ENCODE data around the gene SERGEF.
A peak's percentile ranks its signal among the peaks of the same experiment; 100 is the strongest.
"Not testable (repeated sequence)": the region's sequence is repeated elsewhere in the genome, so short reads cannot be mapped to it uniquely, and the experiment has no call there.

The SERGEF gene

DNA sequence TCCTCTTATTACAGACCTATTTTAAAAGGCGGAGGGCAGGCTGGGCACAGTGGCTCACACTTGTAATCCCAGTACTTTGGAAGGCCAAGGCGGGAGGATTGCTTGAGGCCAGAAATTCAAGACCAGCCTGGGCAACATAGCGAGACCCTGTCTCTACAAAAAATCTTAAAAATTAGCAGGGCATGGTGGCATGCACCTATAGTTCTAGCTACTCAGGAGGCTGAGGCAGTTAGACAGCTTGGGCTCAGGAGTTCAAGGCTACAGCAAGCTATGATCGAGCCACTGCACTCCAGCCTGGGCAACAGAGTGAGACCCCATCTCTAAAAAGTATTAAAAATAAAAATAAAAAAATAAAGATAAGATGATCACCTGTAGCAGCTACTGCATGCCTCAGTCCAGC is 12.7 kb downstream of the SERGEF start:
- DNase-seq = not testable (repeated sequence)

DNA sequence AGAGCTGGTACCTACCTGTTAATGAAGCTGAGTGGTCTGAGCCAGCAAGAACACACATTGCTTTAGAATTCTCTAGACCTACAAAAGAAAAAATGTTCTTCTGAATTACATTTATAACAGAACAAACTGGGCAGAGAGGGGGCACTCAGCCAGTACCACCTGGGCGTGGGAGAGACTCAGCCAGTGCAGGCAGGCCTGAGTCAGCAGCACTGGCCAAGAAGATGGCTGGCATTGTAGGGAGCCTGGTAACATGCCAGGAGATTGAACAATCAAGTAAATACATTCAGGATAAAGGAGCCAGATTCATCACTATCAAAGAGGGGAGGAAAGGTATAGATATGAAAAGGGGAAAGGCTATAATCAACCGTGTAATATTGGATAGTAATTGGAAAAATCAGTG is 19.9 kb downstream of the SERGEF start:
- no peak for DNase-seq

DNA sequence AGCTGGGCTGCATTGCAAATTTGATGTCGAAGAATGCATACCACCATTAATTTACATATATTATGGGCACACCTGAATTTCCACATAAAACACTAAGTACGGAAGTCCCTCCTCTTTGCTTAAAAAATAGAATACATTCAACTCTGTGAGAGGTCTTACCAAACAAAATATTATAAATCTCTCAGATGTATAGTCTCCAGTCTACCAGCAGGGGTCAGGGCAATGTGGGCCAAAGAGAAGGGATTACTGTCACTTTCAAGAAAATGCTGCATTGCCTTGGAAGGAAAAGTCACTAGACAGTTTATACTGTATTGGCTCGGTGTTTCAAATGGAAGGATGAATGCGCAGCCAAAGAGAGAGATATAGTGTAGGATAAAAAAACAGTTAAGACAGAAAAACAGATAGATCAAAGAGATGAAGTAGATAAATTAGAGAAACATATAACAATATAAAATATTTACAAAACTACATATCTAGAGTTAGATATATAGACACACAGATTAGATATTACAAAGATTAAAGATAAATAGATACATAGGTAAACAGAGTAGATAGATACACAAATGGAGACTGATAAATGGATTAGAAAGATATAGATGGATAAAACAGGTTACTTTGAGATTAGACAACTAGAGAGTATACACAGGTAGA is 20.9 kb downstream of the SERGEF start:
- DNase-seq = peak; percentile 27

DNA sequence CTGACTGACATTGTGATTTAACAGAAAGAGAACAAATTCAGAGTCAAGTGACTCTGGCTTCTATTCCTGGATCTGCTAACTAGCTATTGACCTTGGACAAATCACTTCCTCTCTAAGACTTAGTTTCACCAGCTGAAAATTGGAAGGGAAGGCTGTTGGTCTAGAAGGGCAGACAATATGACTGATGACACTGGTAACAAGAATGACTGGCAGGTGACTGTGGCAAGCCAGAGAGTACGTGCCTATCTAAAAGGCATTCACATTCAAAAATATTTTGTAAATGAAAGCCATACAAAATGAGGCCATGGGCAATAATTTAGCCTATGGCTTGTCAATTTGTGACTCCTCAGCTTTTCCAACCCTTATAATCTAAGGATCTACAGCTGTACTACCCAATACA is 23.5 kb downstream of the SERGEF start:
- no peak for DNase-seq

DNA sequence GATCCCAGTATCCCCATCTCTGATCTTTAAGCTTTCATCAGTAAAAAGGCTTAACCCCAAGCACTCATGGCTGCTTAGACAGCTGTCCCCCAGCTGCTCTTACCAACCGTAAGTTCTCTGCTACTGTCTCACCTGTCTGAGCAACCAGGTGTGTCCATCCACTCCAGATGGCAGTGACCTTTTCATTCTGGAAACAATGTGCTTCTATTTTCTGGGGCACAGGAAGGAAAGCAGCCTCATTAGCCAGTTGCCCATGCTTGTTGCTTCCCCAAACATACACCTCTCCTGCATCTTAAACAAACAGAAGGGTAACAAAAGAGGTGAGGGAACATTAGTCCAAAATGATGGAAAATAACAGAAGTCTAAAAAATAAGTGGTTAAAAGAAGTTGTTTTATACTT is 24.4 kb downstream of the SERGEF start:
- DNase-seq = no peak

DNA sequence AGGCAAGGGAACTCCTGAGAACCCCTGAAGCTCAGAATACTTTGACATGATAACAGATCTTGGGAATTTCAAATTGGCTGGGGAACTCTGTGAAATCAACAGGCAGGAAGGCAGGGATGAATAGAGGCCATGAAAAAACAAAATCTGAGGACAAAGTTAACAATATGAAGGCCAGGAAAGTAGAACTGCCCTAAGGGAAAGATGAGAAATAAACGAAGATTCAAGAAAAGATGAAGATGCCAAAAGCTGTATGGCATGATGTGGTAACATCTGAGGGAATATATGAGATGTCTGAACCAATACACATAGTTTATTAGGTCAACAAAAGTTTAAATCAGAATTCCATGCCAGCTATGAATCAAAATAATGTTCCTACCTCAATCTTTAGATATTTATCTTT is 25.0 kb downstream of the SERGEF start:
- no peak for DNase-seq

DNA sequence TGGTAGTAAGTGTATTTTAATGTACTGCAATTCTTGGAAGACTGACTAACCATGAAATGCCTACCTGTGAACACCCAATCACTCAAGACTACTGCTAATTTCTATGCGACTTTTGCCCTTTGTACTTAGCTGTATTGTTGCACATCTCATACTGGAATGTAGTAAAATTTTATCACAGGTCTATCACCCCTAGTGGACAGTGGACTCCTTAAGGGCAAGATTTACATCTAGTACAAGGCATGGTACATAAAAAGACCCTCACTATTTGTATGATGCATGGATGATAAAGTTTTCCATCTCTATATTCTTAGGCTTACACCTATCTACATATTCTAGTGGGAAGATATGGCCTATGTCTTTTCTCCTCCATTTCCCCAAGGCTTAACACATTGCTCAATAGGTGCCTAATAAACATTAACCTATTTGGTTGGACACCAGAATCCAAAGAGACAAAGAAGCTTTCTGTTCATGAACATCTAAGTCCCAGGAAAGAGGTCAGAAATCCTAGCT is 26.1 kb downstream of the SERGEF start:
- DNase-seq = no peak

DNA sequence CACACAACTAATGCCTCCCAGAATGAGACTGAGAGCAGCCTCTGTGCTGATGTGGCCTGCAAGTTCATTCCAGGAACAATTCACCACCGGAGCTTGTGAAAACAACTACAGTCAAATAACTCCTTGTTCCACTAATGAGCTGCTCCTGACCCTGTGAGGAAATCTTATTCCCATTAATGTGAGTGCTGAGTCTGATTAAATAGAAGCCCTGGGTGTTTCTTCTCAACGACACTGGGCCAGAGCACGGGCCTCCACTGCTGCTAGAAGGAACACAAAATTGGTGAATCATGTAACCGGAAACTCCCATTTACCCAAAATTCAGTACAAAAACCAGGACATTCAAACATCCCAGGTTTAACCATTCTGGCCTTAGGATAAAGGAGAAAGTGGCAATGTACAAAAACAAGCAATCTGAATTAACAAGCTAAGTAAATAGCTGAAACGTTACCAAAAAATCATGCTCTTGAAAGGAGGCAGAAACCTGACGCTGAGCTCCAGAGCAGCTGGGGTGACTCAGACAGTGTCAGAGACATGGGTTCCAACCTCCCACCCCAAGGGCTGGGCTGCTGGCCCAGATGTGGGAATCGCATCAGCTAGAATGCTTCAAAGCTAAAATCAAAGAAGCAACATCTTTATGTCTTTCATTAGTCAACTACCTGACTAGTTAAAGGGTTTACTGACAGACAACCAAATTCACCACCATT is 26.7 kb downstream of the SERGEF start:
- no peak for DNase-seq

DNA sequence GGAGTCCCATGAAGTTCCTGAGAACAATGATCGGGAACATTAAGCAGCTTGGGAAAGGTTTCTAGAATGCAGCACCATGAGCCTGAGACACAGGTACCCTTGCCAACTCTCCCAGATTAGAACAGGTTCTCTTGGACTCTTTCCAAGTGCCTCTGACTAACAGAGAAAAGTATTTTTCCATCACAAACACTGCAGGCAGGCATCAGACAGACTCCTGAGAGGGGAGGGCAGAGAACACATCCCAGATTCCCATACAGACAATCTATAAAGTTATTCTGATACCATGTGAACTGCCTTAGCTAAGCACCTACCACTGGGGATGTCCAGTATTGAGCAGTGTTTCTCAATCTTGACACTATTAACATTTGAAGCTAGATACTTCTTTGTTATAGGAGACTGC is 27.3 kb downstream of the SERGEF start:
- no peak for DNase-seq

DNA sequence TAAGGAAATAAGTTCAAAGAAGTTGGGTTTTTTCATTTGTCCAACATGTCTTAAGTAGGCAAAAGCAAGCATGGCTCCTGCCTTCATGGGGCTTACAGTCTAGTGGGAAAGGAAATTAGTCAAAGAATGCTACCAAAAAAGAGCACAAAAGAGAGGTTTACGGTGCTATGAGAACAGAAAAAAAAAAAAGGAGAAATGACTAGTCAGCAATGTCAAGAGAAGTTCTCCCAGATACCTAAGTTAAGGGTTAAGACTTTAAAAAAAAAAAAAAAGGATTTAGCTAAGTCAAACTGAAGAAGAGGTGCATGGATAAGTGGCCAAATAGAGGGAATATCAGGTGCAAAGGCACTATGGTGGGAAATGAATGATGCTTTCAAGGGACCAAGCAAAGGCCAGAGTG is 29.3 kb downstream of the SERGEF start:
- no peak for DNase-seq

DNA sequence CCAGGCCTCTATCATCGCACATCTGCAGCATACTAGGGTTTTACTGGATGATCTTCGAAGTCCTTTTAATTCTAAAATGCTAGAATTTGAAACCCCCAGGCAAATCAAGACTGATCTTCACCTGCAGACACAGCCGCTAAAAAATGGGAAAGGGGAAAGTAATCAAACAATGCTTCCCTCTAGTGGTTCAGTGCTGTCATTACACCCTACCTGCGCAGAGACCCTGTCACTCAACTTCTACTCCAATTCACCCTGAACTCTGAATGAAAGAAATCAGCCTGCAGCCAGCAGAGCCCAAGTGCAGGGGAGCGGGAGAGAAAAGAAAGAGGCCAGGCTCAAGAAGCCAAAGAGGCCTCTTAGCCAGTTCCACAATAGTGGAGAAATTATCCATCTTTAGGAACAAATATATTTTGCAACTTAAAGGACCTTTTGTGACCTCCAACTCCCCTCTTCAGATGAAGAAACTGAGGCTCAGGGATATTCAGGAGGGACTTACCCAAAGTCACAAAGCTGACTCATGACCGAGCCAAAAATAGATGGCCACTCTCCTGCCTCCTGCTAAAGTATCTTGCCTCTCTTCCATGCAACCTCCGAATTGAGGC is 33.0 kb downstream of the SERGEF start:
- peak; percentile 8 for DNase-seq

DNA sequence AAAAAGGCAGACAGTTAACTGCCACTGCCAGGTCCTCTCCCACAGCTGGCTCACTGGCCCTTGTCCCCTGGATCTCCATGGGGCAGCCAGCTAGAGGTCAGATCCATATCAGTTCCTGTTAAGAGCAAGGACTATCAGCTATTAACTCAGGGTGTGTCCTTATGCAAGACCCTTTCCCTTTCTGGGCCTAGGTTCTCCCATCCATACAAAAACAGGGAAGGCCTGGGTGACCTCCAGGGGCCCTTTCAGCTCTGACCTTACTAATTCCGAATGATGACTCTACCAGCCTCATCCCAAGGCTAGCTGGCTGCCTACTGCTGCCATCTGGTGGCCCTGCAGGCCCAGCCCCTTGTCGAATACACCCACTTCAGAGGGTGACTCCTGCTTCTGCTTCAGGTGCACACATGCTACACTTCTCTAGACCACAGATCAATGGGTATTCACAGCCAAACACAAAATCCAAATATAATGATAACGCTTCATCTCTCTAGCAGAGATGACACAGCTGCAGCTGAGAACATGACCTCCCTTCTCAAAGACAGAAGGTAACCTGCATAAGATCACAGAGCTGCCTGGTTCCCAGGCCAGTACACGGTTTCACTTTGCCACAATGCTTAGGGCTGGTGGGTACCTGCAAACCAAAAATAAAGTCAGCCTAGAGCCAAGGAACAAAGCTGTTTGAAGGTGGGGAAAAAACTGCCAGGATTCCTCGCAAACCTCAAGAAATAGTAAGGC is 34.1 kb downstream of the SERGEF start:
- DNase-seq = no peak

DNA sequence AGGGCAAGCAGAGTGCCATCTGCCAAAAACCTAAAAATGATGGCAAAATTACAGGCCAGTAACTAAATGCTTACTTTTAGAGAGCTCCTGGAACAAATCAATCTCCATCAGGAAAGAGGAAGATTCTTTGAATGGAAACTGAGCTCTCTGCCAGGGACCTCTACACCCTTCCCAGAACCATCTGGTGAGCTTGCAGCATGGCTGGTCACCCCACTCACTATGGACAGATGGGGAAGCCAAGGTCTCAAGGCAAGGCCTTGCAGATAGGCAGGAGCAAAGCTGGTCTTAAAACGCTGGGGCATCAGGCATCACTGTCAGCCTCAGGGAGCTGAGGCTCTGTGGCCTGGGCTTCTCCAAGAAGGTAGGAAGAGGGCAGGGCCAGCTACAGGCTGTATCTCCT is 36.2 kb downstream of the SERGEF start:
- DNase-seq = no peak

DNA sequence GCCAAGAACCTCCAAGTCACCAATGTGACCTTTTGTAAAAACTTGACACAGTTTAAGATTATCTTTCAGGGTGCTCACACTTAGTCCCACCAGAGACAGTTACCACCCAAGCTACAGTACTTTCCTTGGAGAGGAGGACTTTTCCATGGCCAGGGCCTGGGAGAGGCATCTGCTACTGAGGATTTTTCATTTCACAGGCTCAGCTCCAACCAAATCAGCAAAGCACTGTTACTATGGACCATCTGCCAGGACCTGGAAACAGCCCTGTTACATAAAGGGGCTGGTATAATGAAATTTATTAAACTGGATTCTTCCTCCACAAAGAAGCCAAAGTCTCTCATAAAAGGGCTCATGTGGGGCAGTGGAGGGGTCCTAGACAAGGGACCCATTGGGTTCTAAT is 38.6 kb downstream of the SERGEF start:
- DNase-seq = no peak

DNA sequence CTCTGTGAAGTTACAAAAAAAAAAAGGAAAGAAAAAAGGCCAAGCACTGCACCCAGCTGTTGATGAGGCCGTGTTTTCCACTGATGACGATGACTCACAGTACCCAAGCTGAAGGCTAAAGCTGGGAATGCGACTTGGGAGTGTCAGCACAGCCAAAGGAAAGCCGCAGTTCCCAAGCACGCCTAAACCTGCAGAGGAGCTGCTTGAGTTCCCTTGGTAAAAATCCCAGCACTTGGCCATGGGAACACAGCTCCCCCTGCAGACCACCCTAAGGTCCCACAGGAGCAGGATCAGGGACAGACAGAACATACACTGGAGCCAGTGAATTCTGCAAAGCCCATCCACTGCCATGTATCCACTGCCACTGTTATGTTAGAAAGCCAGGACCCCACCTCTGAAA is 39.9 kb downstream of the SERGEF start:
- no peak for DNase-seq

DNA sequence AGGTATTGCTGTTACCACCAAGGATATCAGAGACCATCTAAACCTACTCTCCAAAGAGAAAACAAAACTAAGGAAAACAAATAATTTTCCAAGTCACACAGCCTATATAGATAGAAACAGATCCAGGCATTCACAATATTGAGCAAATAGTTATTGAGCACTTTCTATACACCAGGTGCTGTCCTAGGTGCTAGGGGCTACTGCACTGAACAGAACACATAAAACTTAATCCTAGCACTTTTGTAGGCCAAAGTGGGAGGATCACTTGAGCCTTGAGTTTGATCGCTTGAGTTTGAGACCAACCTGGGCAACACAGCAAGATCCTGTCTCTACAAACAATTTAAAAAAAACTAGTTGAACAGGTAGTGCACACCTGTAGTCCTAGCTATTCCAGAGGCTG is 44.6 kb downstream of the SERGEF start:
- DNase-seq = no peak

DNA sequence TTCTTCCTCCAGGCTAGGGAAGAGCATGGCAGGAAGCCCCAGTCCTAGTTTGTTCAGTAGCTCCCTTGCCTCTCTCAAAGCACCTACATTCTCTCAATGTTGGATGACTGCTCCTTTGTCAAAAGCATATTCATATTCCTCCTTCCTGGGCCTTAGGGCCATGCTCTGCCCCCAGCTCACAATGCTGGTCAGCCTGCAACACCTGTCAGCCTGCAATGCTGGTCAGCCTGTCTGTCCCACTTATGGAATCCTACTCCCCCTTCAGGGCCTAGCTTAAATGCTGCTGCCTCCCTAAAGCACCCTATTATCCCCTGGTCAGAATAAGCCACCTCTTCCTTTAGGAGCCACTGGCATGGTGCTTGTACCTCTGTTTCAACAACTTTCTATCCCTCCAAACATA is 45.2 kb downstream of the SERGEF start:
- no peak for DNase-seq

DNA sequence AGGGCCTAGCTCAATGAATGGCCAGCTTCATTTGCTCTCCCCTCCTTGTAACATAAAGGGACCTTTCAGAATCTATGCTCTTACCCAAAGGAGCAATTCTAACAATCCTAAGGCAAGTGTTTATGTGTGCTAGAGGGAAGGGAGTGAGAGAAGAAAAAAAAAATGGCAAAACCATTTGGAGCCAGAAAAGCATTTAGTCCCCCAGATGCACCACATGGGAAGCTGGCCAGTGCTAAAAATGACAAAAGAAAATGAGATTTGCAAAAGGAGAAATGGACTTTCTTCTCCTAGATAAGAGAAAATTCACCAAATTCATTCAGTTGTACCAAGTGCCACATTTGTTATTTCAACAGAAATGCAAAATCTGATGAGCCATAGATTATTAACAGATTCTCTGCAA is 52.8 kb downstream of the SERGEF start:
- no peak for DNase-seq

DNA sequence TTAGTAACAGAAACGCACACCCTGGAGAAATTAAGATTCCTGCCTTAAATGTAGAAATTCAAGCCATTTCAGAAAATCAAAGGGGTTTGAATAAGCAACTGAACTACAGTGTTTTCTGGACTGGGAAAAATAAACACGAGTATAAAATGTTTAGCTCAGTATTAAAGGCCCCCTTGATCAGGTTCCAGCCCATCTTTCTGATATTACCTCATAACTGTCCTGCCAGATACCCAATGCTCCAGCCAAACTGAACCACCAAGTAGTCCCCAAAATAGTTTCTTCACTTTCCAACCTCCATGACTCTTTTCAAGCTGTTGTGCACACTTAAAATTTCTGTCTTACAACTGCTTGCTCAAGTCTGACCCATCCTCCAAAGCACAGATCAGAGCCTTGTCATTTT is 54.4 kb downstream of the SERGEF start:
- no peak for DNase-seq

DNA sequence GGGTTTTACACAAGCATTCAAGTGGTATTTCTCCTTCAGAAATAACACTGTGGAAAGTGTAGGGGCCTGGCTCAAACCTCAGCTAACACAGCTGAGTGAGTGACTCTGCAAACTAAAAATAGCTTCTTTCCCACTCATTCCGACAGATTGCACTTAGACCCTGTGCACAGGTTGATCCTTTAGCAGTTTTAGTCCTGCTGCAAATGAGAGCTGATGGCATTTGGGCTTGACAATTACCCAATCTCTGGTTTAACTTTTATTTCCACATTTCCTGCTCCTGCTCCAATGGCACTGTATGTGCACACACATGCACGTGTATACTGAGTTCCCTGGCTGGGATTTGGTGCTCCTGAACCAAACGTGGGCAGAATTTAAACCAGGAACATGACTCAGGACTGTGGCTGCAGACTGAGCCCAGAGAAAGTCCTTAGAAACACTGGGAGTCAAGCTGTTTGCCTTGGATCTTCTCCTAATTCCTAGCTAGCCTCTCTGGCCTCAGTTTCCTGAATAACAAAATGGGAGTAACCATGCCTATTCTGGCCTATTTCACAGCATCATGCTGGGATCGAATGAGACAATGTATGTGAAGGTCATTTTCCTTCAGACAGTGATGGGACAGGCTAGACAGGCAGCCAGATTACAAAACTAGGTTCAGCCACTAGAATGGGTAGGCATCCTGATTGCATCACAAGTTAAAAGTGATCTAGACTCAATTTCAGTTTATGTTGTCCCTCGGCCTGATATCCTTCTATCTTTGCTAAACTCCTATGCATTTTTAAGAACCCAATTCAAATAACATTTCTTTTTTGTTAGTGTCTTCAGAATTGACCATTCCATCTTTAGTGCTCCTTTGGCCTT is 58.2 kb downstream of the SERGEF start:
- DNase-seq = no peak

DNA sequence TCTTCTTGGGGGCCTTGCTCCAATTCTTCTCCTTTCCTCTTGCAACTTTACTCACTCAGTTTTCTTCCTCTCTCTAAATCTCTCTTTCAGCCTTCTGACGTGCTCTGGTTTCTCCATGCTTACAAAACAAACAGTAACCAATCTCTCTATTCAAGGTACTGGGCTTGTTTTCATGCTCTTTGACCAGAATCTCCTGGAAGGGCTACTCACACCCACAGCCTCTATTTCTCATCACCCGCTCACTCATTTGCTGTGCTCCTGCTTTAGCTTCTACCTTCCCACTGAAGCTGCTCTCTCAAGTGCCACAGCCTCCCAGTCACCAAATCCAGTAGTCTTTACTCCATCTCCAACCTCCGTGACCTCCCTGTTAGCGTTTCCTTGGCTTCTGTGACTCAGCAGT is 60.4 kb downstream of the SERGEF start:
- DNase-seq = no peak

DNA sequence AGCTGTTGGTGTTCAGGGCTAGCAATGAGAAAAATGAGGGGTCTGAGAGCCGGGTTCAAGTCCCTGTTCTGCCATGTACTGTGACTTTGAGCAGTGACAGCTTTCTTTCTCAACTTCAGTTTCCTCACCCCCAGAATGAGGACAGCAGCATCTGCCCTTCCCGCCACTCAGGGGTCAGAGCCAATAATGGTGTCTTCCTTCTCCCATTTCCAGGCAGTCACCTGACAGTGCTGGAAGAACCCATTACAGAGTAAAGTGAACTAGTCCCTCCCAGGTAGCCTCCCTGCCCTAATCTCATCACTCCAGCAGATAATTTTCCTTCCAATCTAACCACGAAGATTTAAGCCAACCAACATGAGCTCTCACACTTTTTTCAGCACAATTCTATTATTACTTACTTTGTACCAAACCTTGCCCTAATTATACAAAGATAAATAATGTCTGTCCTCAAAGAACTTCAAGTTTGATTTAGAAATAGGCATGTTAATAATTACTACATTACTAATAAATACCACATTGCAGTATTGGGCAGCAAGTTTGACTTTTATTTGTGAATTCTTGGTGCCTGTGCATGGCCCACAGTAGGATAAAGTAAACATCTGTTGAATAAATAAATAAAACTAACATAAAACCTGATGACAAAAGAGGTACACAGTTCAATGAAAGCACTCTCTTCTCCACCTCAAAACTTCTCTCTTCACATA is 61.0 kb downstream of the SERGEF start:
- DNase-seq = no peak
